ENCODE data around the gene SOS2.

SOS2 gene

DNA sequence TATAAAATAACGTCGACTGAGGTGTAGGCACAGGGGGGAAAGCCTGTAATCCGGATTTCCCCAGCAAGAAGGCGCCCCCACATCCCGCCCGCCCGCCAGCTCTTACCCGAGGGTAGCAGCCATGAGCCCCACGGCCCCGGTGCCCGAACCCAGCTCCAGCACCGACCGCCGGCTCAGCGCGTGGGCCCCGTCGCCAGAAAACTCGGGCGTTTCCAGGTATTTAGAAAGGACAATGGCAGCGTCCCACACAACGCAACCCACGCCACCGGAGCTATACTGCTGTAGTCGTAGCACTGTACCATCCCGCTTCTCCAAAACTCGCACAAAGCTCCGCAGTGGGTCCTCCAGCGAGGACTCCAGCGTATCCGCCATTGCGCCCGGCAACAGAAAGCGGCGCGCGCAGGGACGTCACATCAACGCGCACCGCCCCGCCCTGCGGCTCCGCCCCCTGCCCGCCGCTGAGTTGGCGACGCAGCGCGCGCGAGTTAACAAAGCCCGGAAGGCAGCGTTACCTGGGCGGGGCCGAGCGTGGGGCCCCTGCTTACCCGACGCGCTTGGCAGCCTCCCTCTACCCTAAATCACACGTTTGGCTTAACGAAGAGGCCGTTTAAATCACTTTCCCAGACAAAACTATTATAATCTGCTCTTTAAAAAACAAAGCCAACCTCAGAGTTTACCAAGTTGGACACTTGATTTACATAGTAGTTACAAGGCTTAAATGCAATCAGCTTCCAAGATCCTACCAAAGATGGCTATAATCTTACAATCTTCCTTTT lies 115.0 kb downstream of the SOS2 start, which contains the start of gene VCPKMT:
VCPKMT (minus strand) TSS at position 392 of the 776 bp plus-strand sequence; CDS start at position 372, 20 bp downstream.
- peak; percentile 94 for DNase-seq (ENCODE audit: low read depth)

GRCh38 chr14:50113381-50114035 lies 117.9 kb downstream of the SOS2 start:
- no peak for DNase-seq (ENCODE audit: low read depth)

- DNase-seq (ENCODE audit: low read depth), result no peak
Measured at GRCh38 chr14:50110323-50111037, 120.9 kb downstream of the SOS2 start.

DNA sequence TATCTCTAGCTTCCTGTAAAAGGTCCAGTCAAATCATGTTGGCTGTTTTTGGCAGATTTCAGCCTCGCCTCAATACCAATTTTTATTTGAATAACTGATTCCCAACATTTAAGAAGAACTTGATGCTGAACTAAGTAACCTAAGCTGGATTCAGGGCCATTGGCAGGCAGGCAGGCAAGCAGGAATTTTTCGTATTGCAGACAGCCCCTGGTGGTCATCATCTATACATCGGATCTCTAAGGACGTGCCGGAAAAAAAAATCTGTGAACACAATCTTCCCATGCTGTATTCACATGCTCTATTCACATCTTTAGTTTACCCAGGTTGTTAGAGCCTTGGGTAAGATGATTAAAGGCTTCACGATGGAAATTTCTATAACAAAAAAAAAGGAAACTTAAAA lies 122.0 kb downstream of the SOS2 start:
- DNase-seq (ENCODE audit: low read depth), result no peak

DNA sequence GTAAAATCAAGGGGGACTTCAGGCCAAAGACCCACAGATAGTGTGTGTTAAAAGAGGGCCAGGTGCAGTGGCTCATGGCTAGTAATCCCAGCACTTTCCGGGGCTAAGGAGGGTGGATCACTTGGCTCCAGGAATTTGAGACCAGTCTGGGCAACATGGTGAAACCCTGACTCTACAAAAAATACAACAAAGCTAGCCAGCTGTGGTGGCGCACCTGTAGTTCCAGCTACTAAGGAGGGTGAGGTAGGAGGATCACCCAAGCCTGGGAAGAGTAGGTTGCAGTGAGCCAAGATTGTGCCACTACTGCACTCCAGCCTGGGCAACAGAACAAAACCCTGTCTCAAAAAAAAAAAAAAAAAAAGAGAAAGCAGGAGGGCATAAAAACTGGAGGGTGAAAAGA lies 123.5 kb downstream of the SOS2 start:
- no peak for DNase-seq (ENCODE audit: low read depth)

- no peak for DNase-seq (ENCODE audit: low read depth)
Measured at GRCh38 chr14:50106178-50106577, 125.2 kb downstream of the SOS2 start.

GRCh38 chr14:50103558-50103957 lies 127.8 kb downstream of the SOS2 start:
- no peak for DNase-seq (ENCODE audit: low read depth)

- no peak for DNase-seq (ENCODE audit: low read depth)
Measured at GRCh38 chr14:50101417-50101816, 130.0 kb downstream of the SOS2 start.

DNA sequence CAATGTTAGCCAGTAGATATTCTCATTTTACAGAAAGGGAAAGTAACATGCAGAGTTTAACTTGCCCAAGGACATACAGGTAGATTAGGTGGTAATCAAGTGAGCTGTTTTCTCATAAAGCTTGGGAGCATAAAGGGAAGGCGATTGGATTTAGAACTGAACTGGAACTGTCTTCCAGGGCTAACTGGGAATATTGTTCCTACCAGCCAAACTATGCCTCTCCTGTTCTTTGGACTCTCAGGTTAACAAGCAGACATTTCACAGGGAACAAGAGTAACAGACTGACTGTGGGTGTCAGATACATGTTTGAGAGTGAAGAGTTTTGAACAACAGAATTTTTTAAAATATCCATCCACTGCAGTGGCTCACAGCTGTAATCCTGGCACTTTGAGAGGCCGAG lies 130.6 kb downstream of the SOS2 start:
- DNase-seq (ENCODE audit: low read depth), result no peak

GRCh38 chr14:50099335-50099734 lies 132.0 kb downstream of the SOS2 start:
- no peak for DNase-seq (ENCODE audit: low read depth)

DNA sequence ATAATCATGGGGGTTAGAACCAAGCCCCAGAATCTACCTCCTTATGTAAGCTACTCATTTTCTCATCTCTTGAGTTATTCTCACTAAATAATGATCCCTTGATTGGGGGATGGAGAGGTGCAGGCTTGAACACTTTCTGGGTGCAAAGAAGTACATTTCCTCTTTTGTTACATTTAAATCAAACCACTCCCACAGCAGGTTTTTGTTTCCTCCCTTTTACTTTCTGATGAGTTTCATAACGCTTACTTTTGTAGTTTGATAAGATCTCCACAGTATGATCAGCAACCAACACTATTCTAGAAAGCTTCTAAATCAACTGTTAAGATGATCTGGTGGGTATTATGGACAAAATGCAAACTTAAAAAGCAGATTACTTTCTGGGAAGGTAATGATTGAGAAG lies 135.5 kb downstream of the SOS2 start:
- no peak for DNase-seq (ENCODE audit: low read depth)

- no peak for DNase-seq (ENCODE audit: low read depth)
Measured at GRCh38 chr14:50094056-50094755, 137.2 kb downstream of the SOS2 start.

DNA sequence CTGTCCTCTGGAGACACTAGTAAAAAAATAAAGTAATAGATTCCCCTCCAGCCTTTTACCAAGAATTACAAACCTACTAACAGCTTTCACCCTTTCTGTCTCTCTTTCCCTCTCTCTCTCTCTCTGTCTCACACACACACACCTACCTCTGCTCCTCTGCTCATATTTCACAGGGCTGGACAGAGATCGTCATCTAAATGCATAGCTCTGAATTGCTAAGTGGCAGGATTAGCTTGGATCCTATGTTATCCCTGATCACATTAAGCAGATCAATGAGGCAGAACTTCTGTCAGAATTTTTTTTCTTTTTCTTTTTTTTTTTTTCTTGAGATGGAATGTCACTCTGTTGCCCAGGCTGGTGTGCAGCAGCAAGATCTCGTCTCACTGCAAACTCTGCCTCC lies 137.9 kb downstream of the SOS2 start:
- no peak for DNase-seq (ENCODE audit: low read depth)

DNA sequence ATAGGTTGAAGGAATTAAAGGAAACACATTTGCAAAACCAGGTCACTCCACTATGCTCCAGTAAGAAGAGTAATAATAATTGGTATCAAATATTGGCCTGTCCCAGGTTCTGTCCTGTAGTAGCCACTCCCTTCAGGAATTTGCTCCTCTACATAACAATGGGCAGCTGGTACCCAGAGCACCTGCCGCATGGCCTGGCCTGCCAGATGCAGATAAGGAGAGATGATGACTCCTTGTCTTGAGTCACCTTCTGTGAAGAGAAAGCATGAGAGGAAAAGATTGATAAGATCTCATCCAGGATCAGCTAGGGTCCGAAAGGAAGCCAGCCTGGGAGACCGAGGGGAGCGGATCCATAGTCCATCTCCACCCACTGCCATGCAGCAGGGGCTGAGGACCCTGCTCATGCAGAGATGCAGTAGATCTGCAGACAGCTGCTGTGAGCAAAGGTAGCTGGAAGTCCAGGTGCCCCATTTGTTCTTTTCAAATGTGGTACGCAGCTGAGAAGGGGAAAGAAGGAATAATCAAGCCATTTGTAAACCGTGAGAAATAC lies 139.3 kb downstream of the SOS2 start:
- no peak for DNase-seq (ENCODE audit: low read depth)

- DNase-seq (ENCODE audit: low read depth), result no peak
Measured at GRCh38 chr14:50091240-50091913, 140.0 kb downstream of the SOS2 start.

DNA sequence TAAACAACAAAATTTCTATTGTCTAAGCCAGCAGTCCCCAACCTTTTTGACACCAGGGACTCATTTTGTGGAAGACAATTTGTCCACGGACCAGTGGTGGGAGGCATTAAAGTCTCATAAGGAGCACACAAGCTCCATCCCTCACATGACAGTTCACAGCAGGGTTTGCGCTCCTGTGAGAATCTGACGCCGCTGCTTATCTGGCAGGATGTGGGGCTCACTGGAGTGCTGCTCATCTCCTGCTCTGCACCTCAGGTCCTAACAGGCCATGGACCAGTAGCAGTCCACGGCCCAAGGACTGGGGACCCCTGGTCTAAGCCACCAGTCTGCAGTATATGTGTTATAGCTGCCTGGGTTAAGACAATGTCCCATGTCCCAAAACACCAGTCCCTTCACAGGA lies 142.2 kb downstream of the SOS2 start:
- no peak for DNase-seq (ENCODE audit: low read depth)

DNA sequence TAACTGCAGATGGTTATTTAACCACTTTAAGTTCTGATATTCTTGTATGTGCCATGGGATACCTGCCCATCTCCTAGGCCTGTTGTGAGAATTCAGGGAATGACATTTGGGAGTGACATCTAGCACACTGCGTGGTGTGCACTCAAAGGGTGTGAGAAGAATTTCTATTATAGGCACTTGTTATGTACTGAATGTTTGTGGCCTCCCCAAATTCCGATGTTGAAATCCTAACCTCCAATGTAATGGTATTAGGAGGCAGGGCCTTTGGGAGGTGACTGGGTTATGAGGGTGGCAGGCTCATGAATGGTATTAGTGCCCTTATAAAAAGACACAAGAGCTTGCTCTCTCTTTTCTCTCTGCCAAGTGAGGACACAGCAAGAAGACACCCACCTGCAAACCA lies 142.6 kb downstream of the SOS2 start:
- DNase-seq (ENCODE audit: low read depth), result no peak

GRCh38 chr14:50088117-50088515 lies 143.3 kb downstream of the SOS2 start:
- no peak for DNase-seq (ENCODE audit: low read depth)

DNA sequence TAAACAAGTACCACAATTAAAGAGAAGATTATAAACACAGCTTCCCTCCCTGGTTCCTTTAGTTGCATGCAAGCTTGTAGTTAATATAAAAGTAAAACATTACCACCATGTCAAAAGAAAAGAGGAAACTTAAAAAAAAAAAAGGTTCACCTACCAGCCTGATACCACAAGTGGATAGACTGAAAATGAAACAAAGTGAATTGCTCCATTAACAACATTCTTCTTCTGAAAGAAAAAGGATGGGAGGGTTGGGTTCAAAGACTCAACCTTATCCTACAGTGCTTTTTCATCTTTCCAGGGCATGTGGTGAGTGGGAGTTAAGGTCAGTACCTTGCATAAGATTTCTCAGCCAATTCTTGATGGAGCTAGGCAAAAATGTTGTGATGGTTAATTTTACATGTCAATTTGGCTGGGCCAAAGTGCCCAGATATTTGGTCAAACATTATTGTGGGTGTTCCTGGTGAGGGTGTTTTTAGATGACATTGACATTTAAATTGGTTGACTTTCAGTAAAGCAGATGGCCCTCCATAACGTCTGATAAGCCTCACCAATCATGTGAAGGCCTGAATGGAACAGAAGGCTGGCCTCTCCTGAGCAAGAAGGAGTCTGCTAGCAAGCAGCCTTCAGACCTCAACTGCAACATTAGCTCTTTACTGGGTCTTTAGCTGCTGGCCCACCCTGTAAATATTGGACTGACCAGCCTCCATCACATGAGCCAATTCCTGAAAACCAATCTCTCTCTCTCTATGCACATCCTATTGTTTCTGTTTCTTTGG lies 143.8 kb downstream of the SOS2 start:
- no peak for DNase-seq (ENCODE audit: low read depth)

DNA sequence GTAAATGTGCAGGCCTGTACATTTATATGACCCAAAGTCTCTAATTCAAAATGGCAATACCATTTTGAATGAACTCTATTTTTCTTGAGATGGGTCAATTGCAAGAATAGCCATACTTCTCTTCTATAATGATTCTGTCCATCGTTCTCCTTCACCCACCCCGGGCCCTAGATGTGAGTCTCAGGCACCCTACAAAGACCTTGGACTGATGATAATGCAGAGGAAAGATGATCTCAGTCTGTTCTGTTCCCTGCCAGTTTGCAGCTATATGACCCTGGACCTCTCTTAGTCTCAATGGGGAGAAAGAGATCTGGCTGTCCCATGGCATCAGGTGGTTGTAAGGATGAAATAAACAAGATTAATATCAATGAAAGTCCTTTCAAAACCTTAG lies 145.1 kb downstream of the SOS2 start:
- DNase-seq (ENCODE audit: low read depth), result no peak

Measured in stimulated activated CD4-positive, alpha-beta T cell treated with anti-CD3 and anti-CD28 coated beads, Interleukin-2, amount 100 ng/mL, for 4 hours (primary cell).